Transverse colon (tissue), 4 donors: ENCODE measurements around the gene MEX3A.

Source experiments
- CTCF ChIP-seq, 5 experiments: fragments of 200-600 bp in 3 of 5; fragments of 450-650 bp in 2 of 5; sonication (generic) in 3 of 5; IDR thresholded peaks; 1 replicate in 2 of 5; 2 replicates in 3 of 5; pipeline ENCODE4 v1.5.1; 2016 to 2017; ENCODE audit warnings: antibody characterized with exemption in 5 of 5, inconsistent platforms in 3 of 5, mild to moderate bottlenecking in 2 of 5, moderate library complexity in 1 of 5
- EP300 ChIP-seq: sonication (generic); formaldehyde crosslinking; IDR thresholded peaks from one replicate; pipeline ENCODE4 v1.6.1; 2017; ENCODE audit warnings: antibody characterized with exemption, low read depth
- POLR2A ChIP-seq: fragments of 450-650 bp; IDR thresholded peaks from one replicate; pipeline ENCODE4 v1.6.1; 2016; ENCODE audit warnings: antibody characterized with exemption, mild to moderate bottlenecking, moderate library complexity
- POLR2AphosphoS5 ChIP-seq, 3 donors: sonication (generic); formaldehyde crosslinking; IDR thresholded peaks; one replicate each; pipeline ENCODE4 v1.6.1; 2016; ENCODE audit warnings: antibody characterized with exemption in 3 of 3

- TF ChIP-seq POLR2AphosphoS5 (IDR thresholded peaks at IDR 0.05): no peak
- no peak for TF ChIP-seq CTCF (IDR thresholded peaks at IDR 0.05)
- TF ChIP-seq POLR2A: no peak
- no peak for TF ChIP-seq EP300
These were observed 39.4 kb downstream of the MEX3A start for GRCh38 chr1:156042828-156043227.
